ENCODE data around the gene ZNF24.

Gene ZNF24

GRCh38 chr18:35368595-35368994 lies 24.4 kb upstream of the ZNF24 start:
- no peak for TF ChIP-seq EZH2 (IDR thresholded peaks at IDR 0.05)
- TF ChIP-seq FOXP2 (optimal IDR thresholded peaks at IDR 0.05; ENCODE audit: control extremely low read depth, extremely low read length, insufficient read depth), result no peak
- TF ChIP-seq POLR2AphosphoS5 (IDR thresholded peaks at IDR 0.05; ENCODE audit: borderline replicate concordance, low read depth, low read length), result no peak
- H3K4me3 ChIP-seq, result no peak overlapping the region
- no peak overlapping the region for H3K9ac ChIP-seq (ENCODE audit: insufficient read length)
- no peaks in the 10 kb centered on the region for H3K9me3 ChIP-seq (ENCODE audit: low read depth, low read length)
- no peak overlapping the region for H3K27ac ChIP-seq
- no peak for DNase-seq (ENCODE audit: low read depth, low spot score)
- H3K36me3 ChIP-seq (ENCODE audit: insufficient read depth, low read length), result no peaks in the 10 kb centered on the region

GRCh38 chr18:35362531-35362930 lies 18.3 kb upstream of the ZNF24 start:
- TF ChIP-seq FOXP2 (optimal IDR thresholded peaks at IDR 0.05; ENCODE audit: control extremely low read depth, extremely low read length, insufficient read depth) (no peak), EZH2 (IDR thresholded peaks at IDR 0.05) (no peak), POLR2AphosphoS5 (IDR thresholded peaks at IDR 0.05; ENCODE audit: borderline replicate concordance, low read depth, low read length) (no peak)
- H3K9me3 ChIP-seq (ENCODE audit: low read depth, low read length), result no peaks in the 10 kb centered on the region
- DNase-seq (ENCODE audit: low read depth, low spot score), result no peak
- H3K27ac ChIP-seq, result no peak overlapping the region
- no peak overlapping the region for H3K9ac ChIP-seq (ENCODE audit: insufficient read length)
- no peaks in the 10 kb centered on the region for H3K36me3 ChIP-seq (ENCODE audit: insufficient read depth, low read length)
- H3K4me3 ChIP-seq, result no peak overlapping the region

- no peak for DNase-seq (ENCODE audit: low read depth, low spot score)
- Histone ChIP-seq H3K9ac (ENCODE audit: insufficient read length) (no peak overlapping the region), H3K36me3 (ENCODE audit: insufficient read depth, low read length) (no peaks in the 10 kb centered on the region), H3K9me3 (ENCODE audit: low read depth, low read length) (no peaks in the 10 kb centered on the region), H3K4me3 (no peak overlapping the region), H3K27ac (no peak overlapping the region)
- TF ChIP-seq EZH2 (IDR thresholded peaks at IDR 0.05) (no peak), FOXP2 (optimal IDR thresholded peaks at IDR 0.05; ENCODE audit: control extremely low read depth, extremely low read length, insufficient read depth) (no peak), POLR2AphosphoS5 (IDR thresholded peaks at IDR 0.05; ENCODE audit: borderline replicate concordance, low read depth, low read length) (no peak)
Observed at GRCh38 chr18:35361570-35362321, 17.5 kb upstream of the ZNF24 start.

DNA sequence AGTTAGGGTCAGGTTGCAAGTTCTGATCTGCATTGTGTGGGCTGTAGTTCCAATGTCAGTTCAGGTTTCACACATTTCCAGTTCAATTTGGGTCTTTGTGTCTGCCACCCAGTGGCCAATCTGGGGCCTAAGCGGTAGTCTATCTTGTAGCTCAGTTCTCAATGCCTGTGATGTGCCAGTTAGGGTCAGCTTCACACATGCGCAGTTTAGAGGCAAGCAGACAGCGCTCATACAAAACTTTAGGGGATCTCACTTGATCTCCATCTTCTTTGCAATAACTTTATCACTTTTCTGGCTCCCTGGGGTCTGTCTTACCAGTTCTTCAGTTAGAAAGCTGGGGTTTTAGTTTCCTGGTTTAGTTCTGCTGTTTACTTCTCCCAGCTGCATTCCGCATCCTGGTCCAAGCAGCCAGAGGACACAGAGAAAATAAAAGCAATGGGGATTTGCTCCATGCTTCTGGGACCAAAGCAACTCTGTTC lies 11.0 kb upstream of the ZNF24 start:
- H3K4me3 ChIP-seq, result no peak overlapping the region
- H3K9ac ChIP-seq (ENCODE audit: insufficient read length), result no peak overlapping the region
- no peaks in the 10 kb centered on the region for H3K36me3 ChIP-seq (ENCODE audit: insufficient read depth, low read length)
- H3K27ac ChIP-seq, result no peak overlapping the region
- H3K9me3 ChIP-seq (ENCODE audit: low read depth, low read length), result no peaks in the 10 kb centered on the region
- TF ChIP-seq POLR2AphosphoS5 (IDR thresholded peaks at IDR 0.05; ENCODE audit: borderline replicate concordance, low read depth, low read length) (no peak), EZH2 (IDR thresholded peaks at IDR 0.05) (no peak), FOXP2 (optimal IDR thresholded peaks at IDR 0.05; ENCODE audit: control extremely low read depth, extremely low read length, insufficient read depth) (no peak)
- DNase-seq (ENCODE audit: low read depth, low spot score), result no peak

DNA sequence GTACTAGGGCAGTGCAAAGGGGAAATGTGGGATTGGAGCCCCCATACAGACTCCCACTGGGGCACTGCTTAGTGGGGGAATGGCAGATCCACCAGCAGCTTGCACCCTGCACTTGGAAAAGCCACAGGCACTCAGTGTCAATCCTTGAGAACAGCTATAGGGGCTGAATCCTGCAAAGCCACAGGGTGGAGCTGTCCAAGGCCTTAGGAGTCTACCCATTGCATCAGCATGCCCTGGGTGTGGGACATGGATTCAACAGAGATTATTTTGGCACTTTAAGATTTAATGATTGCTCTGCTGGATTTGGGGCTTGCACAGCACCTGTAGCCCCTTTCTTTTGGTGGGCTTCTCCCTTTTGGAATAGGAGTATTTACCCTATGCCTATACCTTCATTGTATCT lies 8.6 kb upstream of the ZNF24 start:
- no peaks in the 10 kb centered on the region for H3K36me3 ChIP-seq (ENCODE audit: insufficient read depth, low read length)
- H3K9me3 ChIP-seq (ENCODE audit: low read depth, low read length), result no peaks in the 10 kb centered on the region
- TF ChIP-seq FOXP2 (optimal IDR thresholded peaks at IDR 0.05; ENCODE audit: control extremely low read depth, extremely low read length, insufficient read depth), result no peak
- TF ChIP-seq POLR2AphosphoS5 (IDR thresholded peaks at IDR 0.05; ENCODE audit: borderline replicate concordance, low read depth, low read length), result no peak
- TF ChIP-seq EZH2 (IDR thresholded peaks at IDR 0.05), result no peak
- no peak overlapping the region for H3K4me3 ChIP-seq
- DNase-seq (ENCODE audit: low read depth, low spot score), result no peak
- no peak overlapping the region for H3K27ac ChIP-seq
- no peak overlapping the region for H3K9ac ChIP-seq (ENCODE audit: insufficient read length)

- TF ChIP-seq EZH2 (IDR thresholded peaks at IDR 0.05) (no peak), POLR2AphosphoS5 (IDR thresholded peaks at IDR 0.05; ENCODE audit: borderline replicate concordance, low read depth, low read length) (no peak), FOXP2 (optimal IDR thresholded peaks at IDR 0.05; ENCODE audit: control extremely low read depth, extremely low read length, insufficient read depth) (no peak)
- Histone ChIP-seq H3K27ac (no peak overlapping the region), H3K9me3 (ENCODE audit: low read depth, low read length) (no peaks in the 10 kb centered on the region), H3K4me3 (no peak overlapping the region), H3K9ac (ENCODE audit: insufficient read length) (no peak overlapping the region), H3K36me3 (ENCODE audit: insufficient read depth, low read length) (no peaks in the 10 kb centered on the region)
- DNase-seq (ENCODE audit: low read depth, low spot score), result no peak
Observed at GRCh38 chr18:35352283-35352682, 8.1 kb upstream of the ZNF24 start.

DNA sequence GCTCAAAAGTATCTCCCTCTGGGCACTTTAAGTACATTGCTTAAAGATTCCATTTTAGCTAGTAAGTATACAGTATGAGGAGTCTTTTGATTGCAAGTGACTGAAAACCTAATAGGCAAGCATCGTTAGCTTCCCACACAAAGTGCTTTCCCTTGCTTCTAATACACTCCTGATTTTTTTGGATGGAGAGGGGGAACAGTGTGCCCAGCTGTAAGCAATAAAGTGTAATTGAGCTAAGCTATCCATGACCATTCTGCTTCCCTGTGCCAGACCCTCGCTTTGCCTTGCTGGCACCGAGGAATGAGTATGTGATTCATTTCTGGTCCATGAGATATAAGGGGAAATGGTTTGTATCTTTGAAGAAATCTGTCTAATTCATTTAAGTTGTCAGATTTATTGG lies 3.8 kb upstream of the ZNF24 start:
- no peak for DNase-seq (ENCODE audit: low read depth, low spot score)
- Histone ChIP-seq H3K4me3 (no peak overlapping the region), H3K9me3 (ENCODE audit: low read depth, low read length) (no peaks in the 10 kb centered on the region), H3K36me3 (ENCODE audit: insufficient read depth, low read length) (0 out of 2 replicates have a peak, but pooled peaks cover 2% of the 10 kb centered on the region), H3K27ac (no peak overlapping the region), H3K9ac (ENCODE audit: insufficient read length) (no peak overlapping the region)
- TF ChIP-seq EZH2 (IDR thresholded peaks at IDR 0.05) (no peak), POLR2AphosphoS5 (IDR thresholded peaks at IDR 0.05; ENCODE audit: borderline replicate concordance, low read depth, low read length) (no peak), FOXP2 (optimal IDR thresholded peaks at IDR 0.05; ENCODE audit: control extremely low read depth, extremely low read length, insufficient read depth) (no peak)

DNA sequence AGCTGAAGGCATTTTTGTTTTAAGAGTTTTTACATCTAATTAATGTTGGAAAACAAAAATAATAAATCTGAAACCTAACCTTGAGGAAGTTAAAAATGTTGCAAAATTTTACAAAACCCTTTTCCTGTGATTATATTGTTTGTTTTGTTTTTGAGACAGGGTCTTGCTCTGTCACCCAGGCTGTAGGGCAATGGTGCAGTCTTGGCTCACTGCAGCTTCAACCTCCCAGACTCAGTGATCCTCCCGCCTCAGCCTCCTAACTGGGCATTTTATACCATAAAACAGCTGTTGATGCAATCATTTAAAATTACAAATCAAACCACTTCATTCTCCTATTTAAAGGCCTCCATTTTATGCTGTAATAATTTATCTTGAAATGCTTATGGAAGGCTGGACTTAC lies 1.7 kb upstream of the ZNF24 start:
- Histone ChIP-seq H3K27ac (no peak overlapping the region), H3K9me3 (ENCODE audit: low read depth, low read length) (no peaks in the 10 kb centered on the region), H3K4me3 (no peak overlapping the region), H3K9ac (ENCODE audit: insufficient read length) (no peak overlapping the region), H3K36me3 (ENCODE audit: insufficient read depth, low read length) (peaks cover 11% of the 10 kb centered on the region)
- no peak for DNase-seq (ENCODE audit: low read depth, low spot score)
- TF ChIP-seq EZH2 (IDR thresholded peaks at IDR 0.05) (no peak), POLR2AphosphoS5 (IDR thresholded peaks at IDR 0.05; ENCODE audit: borderline replicate concordance, low read depth, low read length) (no peak), FOXP2 (optimal IDR thresholded peaks at IDR 0.05; ENCODE audit: control extremely low read depth, extremely low read length, insufficient read depth) (no peak)

All from SK-N-MC (cell line).